GM12878 (cell line): ENCODE data around the gene DAD1. TPM values are rescaled to one million over a fixed set of nuclear protein-coding genes. Genes with fewer than 3 reads are reported as not detected.

Source experiments
- ATAC-seq: fragments of 200-7000 bp; cut with Tn5 transposase; 3 replicates; pipeline ENCODE4 v1.9.1; 2020; ENCODE audit warnings: mild to moderate bottlenecking, moderate library complexity
- BruUV-seq: library from RNA; stranded (reverse); fragments of 400-500 nt; replicated peaks from 2 replicates; lab custom pipeline; 2021; lab: Mats Ljungman, UMichigan
- CTCF ChIA-PET: fragments of 300-600 bp; sonication (Branson Sonifier 250); formaldehyde crosslinking; extraction: SDS; loops from one replicate; lab custom pipeline; 2021; ENCODE audit warnings: inconsistent platforms; lab: Yijun Ruan, JAX
- POLR2A ChIA-PET: fragments of 350-600 bp; formaldehyde crosslinking; extraction: SDS; loops from one replicate; lab custom pipeline; 2021; ENCODE audit warnings: inconsistent platforms; lab: Charles Lee
- RAD21 ChIA-PET: fragments of 300-600 bp; sonication (Branson Sonifier 250); formaldehyde crosslinking; loops from one replicate; lab custom pipeline; 2023; ENCODE audit warnings: antibody characterized with exemption; ENCODE audit not compliant: unreplicated experiment; lab: Charles Lee
- SMC1A ChIA-PET: fragments of 300-600 bp; sonication (Branson Sonifier 250); formaldehyde crosslinking; loops from one replicate; lab custom pipeline; 2023; ENCODE audit not compliant: unreplicated experiment, uncharacterized antibody; lab: Charles Lee
- DNase-seq: peaks from one replicate; pipeline ENCODE4 v3.0.0-alpha.2; 2011; ENCODE audit warnings: low read depth, low spot score
- FAIRE-seq: peaks from 3 replicates; lab custom pipeline; 2011; peaks lifted over from hg19 to GRCh38; lab: Jason Lieb, UNC
- H2AFZ ChIP-seq: 2 replicates; pipeline ENCODE4 v1.6.0; 2011; ENCODE audit warnings: low read depth, low read length, control low read depth; ENCODE audit not compliant: control insufficient read depth
- H3K27ac ChIP-seq: 2 replicates; pipeline ENCODE4 v1.5.1; 2011; ENCODE audit warnings: control low read depth; ENCODE audit not compliant: control insufficient read depth, insufficient read depth
- H3K27me3 ChIP-seq, 2 experiments: replicated peaks in 1 of 2; 2 replicates each; pipeline versions ENCODE4 v1.6.0 to v1.6.1; 2011; ENCODE audit warnings: low read length in 1 of 2; ENCODE audit not compliant: control insufficient read depth in 2 of 2, insufficient read depth in 2 of 2
- H3K36me3 ChIP-seq, 2 experiments: 2 replicates each; pipeline ENCODE4 v1.5.1; 2011; ENCODE audit warnings: low read length in 1 of 2; ENCODE audit not compliant: control insufficient read depth in 2 of 2, insufficient read depth in 2 of 2
- H3K4me1 ChIP-seq: 2 replicates; pipeline ENCODE4 v1.6.1; 2011; ENCODE audit warnings: mild to moderate bottlenecking, low read length, moderate library complexity, mixed read lengths; ENCODE audit not compliant: control insufficient read depth, insufficient read depth
- H3K4me2 ChIP-seq: 2 replicates; pipeline ENCODE4 v1.6.0; 2011; ENCODE audit warnings: control low read depth; ENCODE audit not compliant: control insufficient read depth, insufficient read depth
- H3K4me3 ChIP-seq: fragments of 200-600 bp; sonication (generic); 2 replicates; pipeline ENCODE4 v1.5.1; 2016
- H3K79me2 ChIP-seq: 2 replicates; pipeline ENCODE4 v1.6.0; 2011; ENCODE audit warnings: low read length; ENCODE audit not compliant: control insufficient read depth, insufficient read depth
- H3K9ac ChIP-seq: 2 replicates; pipeline ENCODE4 v1.8.0; 2011; ENCODE audit warnings: low read length, control low read depth, mixed read lengths; ENCODE audit not compliant: control insufficient read depth, insufficient read depth
- H3K9me3 ChIP-seq: replicated peaks from 3 replicates; pipeline ENCODE4 v1.5.1; 2011; ENCODE audit warnings: mild to moderate bottlenecking, low read length; ENCODE audit not compliant: control insufficient read depth, insufficient read depth
- H4K20me1 ChIP-seq: 2 replicates; pipeline ENCODE4 v1.6.0; 2011; ENCODE audit not compliant: control insufficient read depth, insufficient read depth
- BHLHE40 ChIP-seq, 2 experiments: fragments of 450-650 bp in 1 of 2; IDR thresholded peaks; 2 replicates each; pipeline ENCODE4 v1.6.1; 2011 to 2017; ENCODE audit warnings: low read depth in 2 of 2, borderline replicate concordance in 1 of 2, improper control_type of control experiment in 1 of 2, low read length in 1 of 2, mild to moderate bottlenecking in 1 of 2
- CHD1 ChIP-seq: IDR thresholded peaks from 2 replicates; pipeline ENCODE4 v1.6.1; 2012; ENCODE audit warnings: low read depth, low read length, improper control_type of control experiment
- GATAD2B ChIP-seq: fragments of 450-650 bp; conservative IDR thresholded peaks from 2 replicates; pipeline ENCODE4 v1.6.1; 2017; ENCODE audit warnings: low read depth, mild to moderate bottlenecking, moderate library complexity
- MTA3 ChIP-seq: IDR thresholded peaks from 2 replicates; pipeline ENCODE4 v1.6.1; 2012; ENCODE audit warnings: low read length, inconsistent platforms, borderline replicate concordance
- NFIC ChIP-seq: IDR thresholded peaks from 2 replicates; pipeline ENCODE4 v1.6.1; 2012; ENCODE audit warnings: low read depth, mild to moderate bottlenecking, inconsistent platforms, low read length, moderate library complexity
- NR2F1 ChIP-seq: fragments of 450-650 bp; conservative IDR thresholded peaks from 2 replicates; pipeline ENCODE4 v1.6.1; 2017; ENCODE audit warnings: mild to moderate bottlenecking
- POLR2A ChIP-seq: IDR thresholded peaks from 2 replicates; pipeline ENCODE4 v1.6.1; 2011; ENCODE audit warnings: low read depth, mild to moderate bottlenecking, low read length
- POLR2AphosphoS2 ChIP-seq: IDR thresholded peaks from 2 replicates; pipeline ENCODE4 v1.6.1; 2011; ENCODE audit warnings: low read depth, mild to moderate bottlenecking, low read length, improper control_type of control experiment, moderate library complexity
- POU2F2 ChIP-seq: IDR thresholded peaks from 3 replicates; pipeline ENCODE4 v1.6.1; 2011; ENCODE audit warnings: low read depth, mild to moderate bottlenecking, low read length, borderline replicate concordance
- RAD21 ChIP-seq: IDR thresholded peaks from 2 replicates; pipeline ENCODE4 v1.6.1; 2011; ENCODE audit warnings: mild to moderate bottlenecking, low read depth, low read length, moderate library complexity; ENCODE audit not compliant: insufficient read depth
- SMARCA5 ChIP-seq: fragments of 450-650 bp; IDR thresholded peaks from 2 replicates; pipeline ENCODE4 v1.6.1; 2017; ENCODE audit warnings: mild to moderate bottlenecking
- TCF3 ChIP-seq: IDR thresholded peaks from 2 replicates; pipeline ENCODE4 v1.6.1; 2012; ENCODE audit warnings: low read depth, mild to moderate bottlenecking, low read length, borderline replicate concordance; ENCODE audit not compliant: insufficient read depth
- ZNF274 ChIP-seq: IDR thresholded peaks from one replicate; pipeline ENCODE4 v1.8.0; 2011; ENCODE audit not compliant: insufficient read length, insufficient read depth
- WGBS: methylation state at CpG from one replicate; pipeline ENCODE4 v1.1.6; 2016; ENCODE audit warnings: low lambda C conversion rate; ENCODE audit not compliant: insufficient replicate concordance, insufficient coverage; ENCODE audit errors: missing lambda C conversion rate; 5-methylcytosine and 5-hydroxymethylcytosine counted together
- in situ Hi-C: fragments of 300-500 bp; cut with MboI; formaldehyde crosslinking; loops from 9 replicates; pipeline ENCODE4 v1.14.3; 2018; ENCODE audit warnings: mixed read lengths
- intact Hi-C: fragments of 100-400 bp; cut with micrococcal nuclease; formaldehyde crosslinking; loops from one replicate; pipeline ENCODE4 v1.14.2; 2022; ENCODE audit not compliant: unreplicated experiment
- polyA plus RNA-seq, 11 experiments: library from polyadenylated mRNA; depleted of rRNA in 4 of 11; unstranded in 6 of 11; stranded (reverse) in 5 of 11; fragments of >200 nt; fragmentation: Nextera tagmentation in 4 of 11; fragmentation: Illumina TruSeq in 1 of 11; extraction: Ambion mirVana in 4 of 11; extraction: Trizol in 1 of 11; gene quantifications; 1 replicate in 1 of 11; 2 replicates in 10 of 11; pipeline versions ENCODE4 v1.2.1 to v1.2.3, GENCODE V29; 2011 to 2016; ENCODE audit warnings: inconsistent platforms in 2 of 11, missing spikeins in 2 of 11, low read depth in 1 of 11
- total RNA-seq, 4 experiments: library from RNA; depleted of rRNA in 3 of 4; stranded (reverse); fragments of >200 nt in 3 of 4; fragmentation: Illumina TruSeq in 1 of 4; extraction: Trizol in 1 of 4; gene quantifications; 2 replicates each; pipeline versions ENCODE4 v1.2.1 to v1.2.3, GENCODE V29; 2013 to 2021
- TF ChIP-seq, protein P1 (sequence below): IDR thresholded peaks from 2 replicates; pipeline ENCODE4 v1.6.1; 2012; ENCODE audit warnings: low read length, inconsistent platforms
- TF ChIP-seq, protein P2 (sequence below): fragments of 450-650 bp; IDR thresholded peaks from 2 replicates; pipeline ENCODE4 v1.6.1; 2016; ENCODE audit warnings: mild to moderate bottlenecking
- TF ChIP-seq, protein P3 (sequence below): fragments of 450-650 bp; IDR thresholded peaks from 2 replicates; pipeline ENCODE4 v1.6.1; 2017; ENCODE audit warnings: mild to moderate bottlenecking, low read depth, inconsistent platforms; ENCODE audit not compliant: poor library complexity, severe bottlenecking
- TF ChIP-seq, protein P4 (sequence below): fragments of 450-650 bp; IDR thresholded peaks from 2 replicates; pipeline ENCODE4 v1.6.1; 2016; ENCODE audit warnings: mild to moderate bottlenecking

Gene DAD1
- total and polyA plus RNA-seq, 10 of the 15 experiments (the other 5 are each of a cell fraction or from before 2014, with no cell fraction given): 161 to 920 (median 319) TPM

DNA sequence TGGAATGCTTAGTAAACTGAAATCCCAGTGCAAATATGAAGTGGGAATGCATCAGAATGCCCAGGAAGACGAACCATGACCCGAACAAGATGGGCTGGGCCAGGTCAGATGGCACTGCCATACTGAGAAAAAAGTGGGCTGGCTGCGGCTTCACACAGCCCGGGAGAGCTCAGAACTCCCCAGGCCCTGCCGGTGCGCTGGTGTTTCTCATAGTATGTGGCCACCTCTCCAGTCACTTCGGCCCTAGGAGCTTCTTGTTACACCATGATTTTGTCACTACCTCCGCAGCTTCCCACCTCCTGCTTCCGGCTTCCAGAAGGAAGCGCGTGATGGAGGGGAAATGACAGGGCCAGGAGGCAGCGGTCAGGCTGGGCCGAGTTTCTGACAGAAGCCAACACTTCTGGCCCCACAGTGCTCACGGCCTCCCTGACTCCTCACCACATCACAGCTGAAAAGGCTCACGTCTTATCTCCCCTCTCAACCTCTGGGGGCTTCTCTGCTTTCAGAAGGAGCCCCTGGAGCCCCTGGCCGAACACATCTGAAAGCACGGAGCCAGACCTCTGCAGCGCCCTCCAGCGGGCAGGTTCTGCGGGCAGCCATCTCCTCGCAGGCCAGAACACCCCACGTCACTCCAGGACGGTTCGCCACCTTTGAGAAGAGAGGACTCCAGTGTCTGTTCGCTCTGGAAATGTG lies 30.7 kb downstream of the DAD1 start:
- ATAC-seq: peak; percentile 47
- TF ChIP-seq TCF3 (no peak), BHLHE40 (IDR thresholded peaks at IDR 0.05; ENCODE audit: borderline replicate concordance in 1 of 2, low read depth in 2 of 2, low read length in 1 of 2) (peak; percentile 8 to 67; a peak in 2 of 4 replicates), POLR2AphosphoS2 (no peak), NFIC (no peak), POLR2A (no peak), NR2F1 (peak; percentile 73), CHD1 (no peak), GATAD2B (peak; percentile 90), SMARCA5 (peak; percentile 90; the same call in 1 of the 2 replicates), ZNF274 (no peak), MTA3 (no peak), RAD21 (no peak), POU2F2 (peak; percentile 46; the same call in 1 of the 3 replicates)
- TF ChIP-seq, protein P1, sequence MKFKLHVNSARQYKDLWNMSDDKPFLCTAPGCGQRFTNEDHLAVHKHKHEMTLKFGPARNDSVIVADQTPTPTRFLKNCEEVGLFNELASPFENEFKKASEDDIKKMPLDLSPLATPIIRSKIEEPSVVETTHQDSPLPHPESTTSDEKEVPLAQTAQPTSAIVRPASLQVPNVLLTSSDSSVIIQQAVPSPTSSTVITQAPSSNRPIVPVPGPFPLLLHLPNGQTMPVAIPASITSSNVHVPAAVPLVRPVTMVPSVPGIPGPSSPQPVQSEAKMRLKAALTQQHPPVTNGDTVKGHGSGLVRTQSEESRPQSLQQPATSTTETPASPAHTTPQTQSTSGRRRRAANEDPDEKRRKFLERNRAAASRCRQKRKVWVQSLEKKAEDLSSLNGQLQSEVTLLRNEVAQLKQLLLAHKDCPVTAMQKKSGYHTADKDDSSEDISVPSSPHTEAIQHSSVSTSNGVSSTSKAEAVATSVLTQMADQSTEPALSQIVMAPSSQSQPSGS: no peak
- TF ChIP-seq, protein P2, sequence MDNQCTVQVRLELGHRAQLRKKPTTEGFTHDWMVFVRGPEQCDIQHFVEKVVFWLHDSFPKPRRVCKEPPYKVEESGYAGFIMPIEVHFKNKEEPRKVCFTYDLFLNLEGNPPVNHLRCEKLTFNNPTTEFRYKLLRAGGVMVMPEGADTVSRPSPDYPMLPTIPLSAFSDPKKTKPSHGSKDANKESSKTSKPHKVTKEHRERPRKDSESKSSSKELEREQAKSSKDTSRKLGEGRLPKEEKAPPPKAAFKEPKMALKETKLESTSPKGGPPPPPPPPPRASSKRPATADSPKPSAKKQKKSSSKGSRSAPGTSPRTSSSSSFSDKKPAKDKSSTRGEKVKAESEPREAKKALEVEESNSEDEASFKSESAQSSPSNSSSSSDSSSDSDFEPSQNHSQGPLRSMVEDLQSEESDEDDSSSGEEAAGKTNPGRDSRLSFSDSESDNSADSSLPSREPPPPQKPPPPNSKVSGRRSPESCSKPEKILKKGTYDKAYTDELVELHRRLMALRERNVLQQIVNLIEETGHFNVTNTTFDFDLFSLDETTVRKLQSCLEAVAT: peak; percentile 96
- TF ChIP-seq, protein P3, sequence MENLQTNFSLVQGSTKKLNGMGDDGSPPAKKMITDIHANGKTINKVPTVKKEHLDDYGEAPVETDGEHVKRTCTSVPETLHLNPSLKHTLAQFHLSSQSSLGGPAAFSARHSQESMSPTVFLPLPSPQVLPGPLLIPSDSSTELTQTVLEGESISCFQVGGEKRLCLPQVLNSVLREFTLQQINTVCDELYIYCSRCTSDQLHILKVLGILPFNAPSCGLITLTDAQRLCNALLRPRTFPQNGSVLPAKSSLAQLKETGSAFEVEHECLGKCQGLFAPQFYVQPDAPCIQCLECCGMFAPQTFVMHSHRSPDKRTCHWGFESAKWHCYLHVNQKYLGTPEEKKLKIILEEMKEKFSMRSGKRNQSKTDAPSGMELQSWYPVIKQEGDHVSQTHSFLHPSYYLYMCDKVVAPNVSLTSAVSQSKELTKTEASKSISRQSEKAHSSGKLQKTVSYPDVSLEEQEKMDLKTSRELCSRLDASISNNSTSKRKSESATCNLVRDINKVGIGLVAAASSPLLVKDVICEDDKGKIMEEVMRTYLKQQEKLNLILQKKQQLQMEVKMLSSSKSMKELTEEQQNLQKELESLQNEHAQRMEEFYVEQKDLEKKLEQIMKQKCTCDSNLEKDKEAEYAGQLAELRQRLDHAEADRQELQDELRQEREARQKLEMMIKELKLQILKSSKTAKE: peak; percentile 29
- TF ChIP-seq, protein P4, sequence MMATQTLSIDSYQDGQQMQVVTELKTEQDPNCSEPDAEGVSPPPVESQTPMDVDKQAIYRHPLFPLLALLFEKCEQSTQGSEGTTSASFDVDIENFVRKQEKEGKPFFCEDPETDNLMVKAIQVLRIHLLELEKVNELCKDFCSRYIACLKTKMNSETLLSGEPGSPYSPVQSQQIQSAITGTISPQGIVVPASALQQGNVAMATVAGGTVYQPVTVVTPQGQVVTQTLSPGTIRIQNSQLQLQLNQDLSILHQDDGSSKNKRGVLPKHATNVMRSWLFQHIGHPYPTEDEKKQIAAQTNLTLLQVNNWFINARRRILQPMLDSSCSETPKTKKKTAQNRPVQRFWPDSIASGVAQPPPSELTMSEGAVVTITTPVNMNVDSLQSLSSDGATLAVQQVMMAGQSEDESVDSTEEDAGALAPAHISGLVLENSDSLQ: peak; percentile 52

More for the DNA sequence above, 30.7 kb downstream of the DAD1 start:
- in situ Hi-C loops (no loop called here), intact Hi-C loops (loop anchor here (5.0 kb wide), 2 partner anchors 246 to 294 kb away; no protein-coding TSS in a partner anchor)
- Histone ChIP-seq H3K27ac (peak overlapping the region; percentile 100), H3K4me1 (peaks cover 79% of the 10 kb centered on the region), H4K20me1 (no peaks in the 10 kb centered on the region), H3K9me3 (no peaks in the 10 kb centered on the region), H3K4me2 (peak overlapping the region; percentile 32), H3K9ac (peak overlapping the region; percentile 90), H3K79me2 (peaks cover 9% of the 10 kb centered on the region), H3K4me3 (no peak overlapping the region; the same call in 1 of the 2 replicates), H3K36me3 (peaks cover 0 to 1% of the 10 kb centered on the region in 2 experiments; a peak in 1 of 4 replicates), H3K27me3 (no peaks in the 10 kb centered on the region), H2AFZ (no peak overlapping the region; the same call in 1 of the 2 replicates)
- WGBS: 97% methylated on average over 25 of the region's 25 CpGs
- CTCF ChIA-PET: interaction anchor here (0.6 to 4.9 kb wide), 29 partner anchors 11 to 299 kb away, joined by 3 to 189 read pairs (median 4); partner anchors contain the start of gene DAD1
- POLR2A ChIA-PET: interaction anchor here (0.6 to 7.7 kb wide), 4 partner anchors 10 to 174 kb away, joined by 3 to 74 read pairs (median 9); no protein-coding TSS in a partner anchor
- DNase-seq: no peak
- RAD21 ChIA-PET: interaction anchor here (0.7 to 1.3 kb wide), 17 partner anchors 9 to 238 kb away, joined by 3 to 51 read pairs (median 4); partner anchors contain the start of genes DAD1 and OXA1L
- SMC1A ChIA-PET: interaction anchor here (0.7 to 4.9 kb wide), 14 partner anchors 8 to 258 kb away, joined by 3 to 134 read pairs (median 3); no protein-coding TSS in a partner anchor
- no peak for FAIRE-seq
- no TSS peak for BruUV-seq
